ENCODE data around the gene ADAP1. TPM values are rescaled to one million over a fixed set of nuclear protein-coding genes. Genes with fewer than 3 reads are reported as not detected.

The ADAP1 gene
- polyA plus RNA-seq, 1 donor (not counting 4 experiments of a cell fraction or from before 2014, with no cell fraction given), result 4.3 TPM

GRCh38 chr7:990933-991728 is 36.7 kb upstream of the ADAP1 start:
- Histone ChIP-seq H3K79me2 (ENCODE audit: control insufficient read depth, insufficient read depth, low read length) (no peaks in the 10 kb centered on the region), H2AFZ (ENCODE audit: control insufficient read depth, low read length) (no peak overlapping the region), H3K36me3 (ENCODE audit: control insufficient read depth in 2 of 2, extremely low read depth in 1 of 2, insufficient read depth in 2 of 2, low read length in 2 of 2) (peaks cover 0 to 2% of the 10 kb centered on the region in 2 experiments), H3K4me1 (ENCODE audit: control insufficient read depth, extremely low read depth, insufficient read depth, low read length) (no peaks in the 10 kb centered on the region), H3K9ac (ENCODE audit: control insufficient read depth, extremely low read depth, insufficient read depth, low read length) (no peak overlapping the region), H3K27ac (ENCODE audit: control insufficient read depth, insufficient read depth, low read length) (no peak overlapping the region), H4K20me1 (ENCODE audit: control insufficient read depth, extremely low read depth, insufficient read depth, low read length) (no peaks in the 10 kb centered on the region), H3K27me3 (ENCODE audit: control insufficient read depth, extremely low read depth, insufficient read depth, low read length) (peaks cover 18% of the 10 kb centered on the region), H3K9me3 (ENCODE audit: control insufficient read depth, low read depth, low read length) (no peaks in the 10 kb centered on the region), H3K4me2 (ENCODE audit: control insufficient read depth, extremely low read depth, insufficient read depth, low read depth, low read length) (no peak overlapping the region), H3K9me1 (ENCODE audit: control insufficient read depth, extremely low read depth, insufficient read depth, low read length) (no peaks in the 10 kb centered on the region), H3K4me3 (ENCODE audit: control insufficient read depth in 2 of 3, extremely low read depth in 1 of 3, insufficient read depth in 2 of 3, low read depth in 1 of 3, low read length in 3 of 3) (no peak overlapping the region)
- DNase-seq (ENCODE audit: low read depth, low spot score) (no peak), FAIRE-seq (no peak)
- no peak for TF ChIP-seq EZH2 (IDR thresholded peaks at IDR 0.05; ENCODE audit: low read length)
- TF ChIP-seq CTCF (optimal IDR thresholded peaks at IDR 0.05 in 1 of 3, IDR thresholded peaks at IDR 0.05 in 1 of 3, conservative IDR thresholded peaks at IDR 0.05 in 1 of 3; ENCODE audit: extremely low read depth in 1 of 3, insufficient read depth in 2 of 3, low read length in 3 of 3), result no peak
- dilution Hi-C loops (cut with MboI; ENCODE audit: extremely low pct_ligation_motif_present, low sequenced_read_pairs), result no loop called here

GRCh38 chr7:990352-990932 is 36.0 kb upstream of the ADAP1 start:
- Histone ChIP-seq H2AFZ (ENCODE audit: control insufficient read depth, low read length) (no peak overlapping the region), H3K4me1 (ENCODE audit: control insufficient read depth, extremely low read depth, insufficient read depth, low read length) (no peaks in the 10 kb centered on the region), H3K9me3 (ENCODE audit: control insufficient read depth, low read depth, low read length) (no peaks in the 10 kb centered on the region), H3K4me3 (ENCODE audit: control insufficient read depth in 2 of 3, extremely low read depth in 1 of 3, insufficient read depth in 2 of 3, low read depth in 1 of 3, low read length in 3 of 3) (no peak overlapping the region), H3K27me3 (ENCODE audit: control insufficient read depth, extremely low read depth, insufficient read depth, low read length) (peaks cover 24% of the 10 kb centered on the region), H3K27ac (ENCODE audit: control insufficient read depth, insufficient read depth, low read length) (no peak overlapping the region), H3K4me2 (ENCODE audit: control insufficient read depth, extremely low read depth, insufficient read depth, low read depth, low read length) (no peak overlapping the region), H3K9me1 (ENCODE audit: control insufficient read depth, extremely low read depth, insufficient read depth, low read length) (no peaks in the 10 kb centered on the region), H3K9ac (ENCODE audit: control insufficient read depth, extremely low read depth, insufficient read depth, low read length) (no peak overlapping the region), H3K36me3 (ENCODE audit: control insufficient read depth in 2 of 2, extremely low read depth in 1 of 2, insufficient read depth in 2 of 2, low read length in 2 of 2) (peaks cover 0 to 2% of the 10 kb centered on the region in 2 experiments), H4K20me1 (ENCODE audit: control insufficient read depth, extremely low read depth, insufficient read depth, low read length) (no peaks in the 10 kb centered on the region), H3K79me2 (ENCODE audit: control insufficient read depth, insufficient read depth, low read length) (no peaks in the 10 kb centered on the region)
- TF ChIP-seq CTCF (optimal IDR thresholded peaks at IDR 0.05 in 1 of 3, IDR thresholded peaks at IDR 0.05 in 1 of 3, conservative IDR thresholded peaks at IDR 0.05 in 1 of 3; ENCODE audit: extremely low read depth in 1 of 3, insufficient read depth in 2 of 3, low read length in 3 of 3), result no peak
- TF ChIP-seq EZH2 (IDR thresholded peaks at IDR 0.05; ENCODE audit: low read length), result no peak
- no peak for DNase-seq (ENCODE audit: low read depth, low spot score)
- dilution Hi-C loops (cut with MboI; ENCODE audit: extremely low pct_ligation_motif_present, low sequenced_read_pairs), result no loop called here
- FAIRE-seq, result no peak

Measured in keratinocyte (primary cell).